DND-41 (cell line): ENCODE data around the gene TDRD12.
"Not testable (repeated sequence)": the region's sequence is repeated elsewhere in the genome, so short reads cannot be mapped to it uniquely, and the experiment has no call there.

Experiments used
- ATAC-seq: fragments of 200-7000 bp; cut with Tn5 transposase; 3 replicates; pipeline ENCODE4 v1.9.1; 2021; ENCODE audit warnings: low read depth; ENCODE audit not compliant: insufficient read depth
- DNase-seq: peaks from one replicate; pipeline ENCODE4 v3.0.0-alpha.2; 2020
- H2AFZ ChIP-seq: 2 replicates; pipeline ENCODE4 v1.6.0; 2012; ENCODE audit warnings: low read depth, low read length
- H3K27ac ChIP-seq: 2 replicates; pipeline ENCODE4 v1.5.1; 2012; ENCODE audit warnings: low read length, inconsistent platforms
- H3K27me3 ChIP-seq: fragments of 200-600 bp; sonication (generic); 2 replicates; pipeline ENCODE4 v1.6.0; 2012; ENCODE audit warnings: low read length, mild to moderate bottlenecking, inconsistent platforms; ENCODE audit not compliant: insufficient read depth, poor library complexity
- H3K36me3 ChIP-seq: 2 replicates; pipeline ENCODE4 v1.5.1; 2012; ENCODE audit warnings: low read length, inconsistent platforms; ENCODE audit not compliant: insufficient read depth
- H3K4me1 ChIP-seq: 2 replicates; pipeline ENCODE4 v1.5.1; 2012; ENCODE audit warnings: mild to moderate bottlenecking, low read length; ENCODE audit not compliant: insufficient read depth
- H3K4me2 ChIP-seq: 2 replicates; pipeline ENCODE4 v1.6.0; 2012; ENCODE audit warnings: mild to moderate bottlenecking, moderate library complexity, low read length, inconsistent platforms; ENCODE audit not compliant: insufficient read depth
- H3K4me3 ChIP-seq, 2 experiments: fragments of 200-600 bp in 1 of 2; shearing (Covaris generic) in 1 of 2; 2 replicates each; pipeline ENCODE4 v1.5.1; 2012 to 2016; ENCODE audit warnings: inconsistent platforms in 2 of 2, low read length in 2 of 2, mild to moderate bottlenecking in 2 of 2, low read depth in 1 of 2, moderate library complexity in 1 of 2
- H3K79me2 ChIP-seq: 2 replicates; pipeline ENCODE4 v1.6.0; 2012; ENCODE audit warnings: low read length, inconsistent platforms; ENCODE audit not compliant: insufficient read depth
- H3K9ac ChIP-seq: 2 replicates; pipeline ENCODE4 v1.6.0; 2012; ENCODE audit warnings: low read depth, mild to moderate bottlenecking, inconsistent platforms, low read length, moderate library complexity
- H3K9me3 ChIP-seq: 2 replicates; pipeline ENCODE4 v1.5.1; 2012; ENCODE audit warnings: low read length, moderate library complexity, mild to moderate bottlenecking, inconsistent platforms; ENCODE audit not compliant: insufficient read depth, severe bottlenecking
- H4K20me1 ChIP-seq: 2 replicates; pipeline ENCODE4 v1.6.0; 2012; ENCODE audit warnings: low read length; ENCODE audit not compliant: insufficient read depth
- EZH2 ChIP-seq: IDR thresholded peaks from 3 replicates; pipeline ENCODE4 v1.6.1; 2012; ENCODE audit warnings: borderline replicate concordance, low read depth, mild to moderate bottlenecking, moderate library complexity, low read length, inconsistent platforms; ENCODE audit not compliant: severe bottlenecking
- TF ChIP-seq, protein P1 (sequence below): IDR thresholded peaks from 2 replicates; pipeline ENCODE4 v1.5.1; 2012; ENCODE audit warnings: borderline replicate concordance, low read length, moderate library complexity, mild to moderate bottlenecking; ENCODE audit not compliant: poor library complexity, severe bottlenecking; ENCODE audit errors: extremely low read depth

The TDRD12 gene

DNA sequence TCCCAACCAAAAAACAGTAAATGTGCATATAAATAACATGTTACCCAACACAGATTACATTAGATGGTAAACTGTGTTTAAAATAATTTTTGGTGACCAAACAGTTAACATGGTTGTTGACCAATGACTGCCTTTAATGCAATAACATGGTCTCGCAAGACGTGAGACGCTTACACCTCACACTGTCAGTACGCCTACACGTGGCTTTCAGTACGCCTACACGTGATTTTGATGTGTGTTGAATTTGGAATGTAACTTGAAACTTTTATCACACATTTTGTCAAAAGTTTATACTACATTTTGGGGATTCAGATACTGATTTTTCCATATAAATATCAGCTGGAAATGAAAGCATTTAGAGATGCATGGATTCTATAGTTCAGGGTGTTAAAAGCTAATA, 118.0 kb downstream of the TDRD12 start:
- TF ChIP-seq, protein P1, sequence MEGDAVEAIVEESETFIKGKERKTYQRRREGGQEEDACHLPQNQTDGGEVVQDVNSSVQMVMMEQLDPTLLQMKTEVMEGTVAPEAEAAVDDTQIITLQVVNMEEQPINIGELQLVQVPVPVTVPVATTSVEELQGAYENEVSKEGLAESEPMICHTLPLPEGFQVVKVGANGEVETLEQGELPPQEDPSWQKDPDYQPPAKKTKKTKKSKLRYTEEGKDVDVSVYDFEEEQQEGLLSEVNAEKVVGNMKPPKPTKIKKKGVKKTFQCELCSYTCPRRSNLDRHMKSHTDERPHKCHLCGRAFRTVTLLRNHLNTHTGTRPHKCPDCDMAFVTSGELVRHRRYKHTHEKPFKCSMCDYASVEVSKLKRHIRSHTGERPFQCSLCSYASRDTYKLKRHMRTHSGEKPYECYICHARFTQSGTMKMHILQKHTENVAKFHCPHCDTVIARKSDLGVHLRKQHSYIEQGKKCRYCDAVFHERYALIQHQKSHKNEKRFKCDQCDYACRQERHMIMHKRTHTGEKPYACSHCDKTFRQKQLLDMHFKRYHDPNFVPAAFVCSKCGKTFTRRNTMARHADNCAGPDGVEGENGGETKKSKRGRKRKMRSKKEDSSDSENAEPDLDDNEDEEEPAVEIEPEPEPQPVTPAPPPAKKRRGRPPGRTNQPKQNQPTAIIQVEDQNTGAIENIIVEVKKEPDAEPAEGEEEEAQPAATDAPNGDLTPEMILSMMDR = no peak
- TF ChIP-seq EZH2 = no peak
- no peaks in the 10 kb centered on the region for H3K36me3 ChIP-seq
- ATAC-seq (no peak), DNase-seq (no peak)
- no peak overlapping the region for H3K4me2 ChIP-seq
- H3K79me2 ChIP-seq = no peaks in the 10 kb centered on the region
- no peaks in the 10 kb centered on the region for H3K27me3 ChIP-seq
- peaks cover 4% of the 10 kb centered on the region for H3K9me3 ChIP-seq
- H3K4me3 ChIP-seq = no peak overlapping the region
- H3K9ac ChIP-seq = no peak overlapping the region
- H3K4me1 ChIP-seq = no peaks in the 10 kb centered on the region
- H3K27ac ChIP-seq = no peak overlapping the region
- no peaks in the 10 kb centered on the region for H4K20me1 ChIP-seq
- no peak overlapping the region for H2AFZ ChIP-seq

GRCh38 chr19:32842061-32842460, 122.5 kb downstream of the TDRD12 start:
- Histone ChIP-seq H3K36me3 (no peaks in the 10 kb centered on the region), H3K4me3 (no peak overlapping the region), H3K79me2 (no peaks in the 10 kb centered on the region), H3K27ac (no peak overlapping the region), H3K9ac (no peak overlapping the region), H3K4me2 (no peak overlapping the region), H2AFZ (no peak overlapping the region), H4K20me1 (no peaks in the 10 kb centered on the region), H3K9me3 (peaks cover 4% of the 10 kb centered on the region), H3K4me1 (no peaks in the 10 kb centered on the region), H3K27me3 (no peaks in the 10 kb centered on the region)
- TF ChIP-seq, protein P1 = no peak
- ATAC-seq = no peak
- DNase-seq = no peak

DNA sequence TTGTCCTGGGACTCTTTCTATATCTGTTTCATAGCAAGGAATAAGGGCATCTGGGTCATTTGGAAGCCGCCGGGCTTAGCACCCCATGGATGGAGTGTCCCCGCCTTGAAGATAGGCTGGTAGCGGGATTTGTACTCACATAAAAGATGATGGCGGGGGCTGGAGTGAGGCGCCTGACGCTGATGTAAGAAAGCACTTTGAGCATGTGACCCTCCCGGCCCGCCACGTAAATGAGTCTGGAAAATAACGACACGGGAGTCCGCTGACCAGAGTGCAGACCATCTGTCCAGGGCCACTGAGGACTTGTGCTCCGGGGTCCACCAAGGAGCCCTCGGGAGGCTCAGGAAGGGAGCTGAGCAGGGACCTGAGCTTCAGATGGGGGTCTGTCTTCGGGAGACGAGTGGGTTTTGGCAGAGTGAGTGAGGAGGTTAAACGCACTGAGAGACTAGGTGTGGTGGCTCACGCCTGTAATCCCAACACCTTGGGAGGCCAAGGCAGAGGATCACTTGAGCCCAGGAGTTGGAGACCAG, 124.2 kb downstream of the TDRD12 start:
- Histone ChIP-seq H3K9ac (no peak overlapping the region), H3K4me2 (no peak overlapping the region), H3K27me3 (no peaks in the 10 kb centered on the region), H3K4me1 (no peaks in the 10 kb centered on the region), H2AFZ (no peak overlapping the region), H3K9me3 (peaks cover 4% of the 10 kb centered on the region), H3K36me3 (no peaks in the 10 kb centered on the region), H3K4me3 (no peak overlapping the region), H3K79me2 (no peaks in the 10 kb centered on the region), H3K27ac (no peak overlapping the region), H4K20me1 (no peaks in the 10 kb centered on the region)
- no peak for DNase-seq
- no peak for ATAC-seq
- TF ChIP-seq EZH2 = no peak
- TF ChIP-seq, protein P1 = no peak

- H3K4me3 ChIP-seq, H3K9ac ChIP-seq, H3K27ac ChIP-seq, H3K36me3 ChIP-seq, H4K20me1 ChIP-seq, H3K4me2 ChIP-seq, H2AFZ ChIP-seq, H3K27me3 ChIP-seq, DNase-seq, ATAC-seq, H3K79me2 ChIP-seq, H3K4me1 ChIP-seq, H3K9me3 ChIP-seq: not testable (repeated sequence)
These were observed 128.5 kb downstream of the TDRD12 start for GRCh38 chr19:32848035-32848434.
